Suprapubic skin (tissue), 4 donors: ENCODE results near the gene SENP7. TPM values are rescaled to one million over a fixed set of nuclear protein-coding genes. Genes with fewer than 3 reads are reported as not detected.
"Not testable (repeated sequence)": the region's sequence is repeated elsewhere in the genome, so short reads cannot be mapped to it uniquely, and the experiment has no call there.

Source experiments
- DNase-seq, 2 donors: peaks; one replicate each; pipeline ENCODE4 v3.0.0-alpha.2; 2019; ENCODE audit warnings: low spot score in 2 of 2
- H3K27ac ChIP-seq: fragments of 200-600 bp; sonication (generic); one replicate; pipeline ENCODE4 v1.5.1; 2019
- H3K27me3 ChIP-seq: fragments of 200-600 bp; sonication (generic); one replicate; pipeline ENCODE4 v1.5.1; 2019
- H3K36me3 ChIP-seq: fragments of 200-600 bp; sonication (generic); one replicate; pipeline ENCODE4 v1.5.1; 2019
- H3K4me1 ChIP-seq: fragments of 200-600 bp; sonication (generic); one replicate; pipeline ENCODE4 v1.5.1; 2019
- H3K4me3 ChIP-seq: fragments of 200-600 bp; sonication (generic); one replicate; pipeline ENCODE4 v1.5.1; 2019; ENCODE audit warnings: mild to moderate bottlenecking
- H3K9me3 ChIP-seq: fragments of 200-600 bp; sonication (generic); one replicate; pipeline ENCODE4 v1.5.1; 2019
- EP300 ChIP-seq: sonication (generic); formaldehyde crosslinking; IDR thresholded peaks from one replicate; pipeline ENCODE4 v1.6.1; 2017; ENCODE audit warnings: antibody characterized with exemption
- POLR2A ChIP-seq, 2 donors: fragments of 450-650 bp; IDR thresholded peaks; one replicate each; pipeline ENCODE4 v1.6.1; 2017; ENCODE audit warnings: antibody characterized with exemption in 2 of 2, mild to moderate bottlenecking in 2 of 2, moderate library complexity in 2 of 2
- POLR2AphosphoS5 ChIP-seq, 3 donors: sonication (generic); formaldehyde crosslinking; IDR thresholded peaks; one replicate each; pipeline ENCODE4 v1.6.1; 2017; ENCODE audit warnings: antibody characterized with exemption in 3 of 3
- WGBS: methylation state at CpG from one replicate; pipeline ENCODE4 v1.1.5; 2018; 5-methylcytosine and 5-hydroxymethylcytosine counted together
- total RNA-seq, 4 donors: library from RNA; depleted of rRNA; stranded (reverse); fragments of >200 nt; gene quantifications; one replicate each; pipeline ENCODE4 v1.1.0, GENCODE V29; 2016
- TF ChIP-seq, protein P1 (sequence below), 2 donors: fragments of 200-600 bp in 1 of 2; fragments of 450-650 bp in 1 of 2; sonication (generic) in 1 of 2; IDR thresholded peaks; one replicate each; pipeline ENCODE4 v1.5.1; 2016 to 2019; ENCODE audit warnings: antibody characterized with exemption in 2 of 2, mild to moderate bottlenecking in 1 of 2, moderate library complexity in 1 of 2

The SENP7 gene
- total RNA-seq, 4 donors from 2014 or later = 13.3 to 39.4 (median 15.8) TPM

DNA sequence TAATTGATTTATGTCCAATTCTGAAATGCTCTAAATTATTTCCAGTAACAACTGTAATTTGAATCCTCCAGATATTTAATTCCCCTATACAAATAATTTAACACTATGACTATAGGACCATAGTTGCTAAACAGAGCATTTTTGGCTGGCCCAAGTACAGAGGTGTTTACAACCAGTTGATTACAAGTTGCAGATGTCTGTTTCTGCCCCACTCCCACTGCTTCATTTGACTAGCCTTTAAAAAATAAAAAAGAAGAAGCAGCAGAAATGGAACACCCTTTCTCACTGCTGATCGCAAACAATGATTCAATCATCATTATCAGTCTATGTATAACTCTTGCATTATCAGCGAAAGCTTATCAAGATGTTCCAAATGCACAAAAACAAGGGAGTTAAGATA lies 54.6 kb downstream of the SENP7 start:
- H3K27me3 ChIP-seq = no peaks in the 10 kb centered on the region
- DNase-seq = no peak
- WGBS = 90% methylated on average over 2 of the region's 2 CpGs
- no peaks in the 10 kb centered on the region for H3K9me3 ChIP-seq
- H3K27ac ChIP-seq = no peak overlapping the region
- no peak overlapping the region for H3K4me3 ChIP-seq
- peaks cover 12% of the 10 kb centered on the region for H3K36me3 ChIP-seq
- no peaks in the 10 kb centered on the region for H3K4me1 ChIP-seq
- TF ChIP-seq EP300 = no peak
- no peak for TF ChIP-seq POLR2A (IDR thresholded peaks at IDR 0.05)
- TF ChIP-seq, protein P1, sequence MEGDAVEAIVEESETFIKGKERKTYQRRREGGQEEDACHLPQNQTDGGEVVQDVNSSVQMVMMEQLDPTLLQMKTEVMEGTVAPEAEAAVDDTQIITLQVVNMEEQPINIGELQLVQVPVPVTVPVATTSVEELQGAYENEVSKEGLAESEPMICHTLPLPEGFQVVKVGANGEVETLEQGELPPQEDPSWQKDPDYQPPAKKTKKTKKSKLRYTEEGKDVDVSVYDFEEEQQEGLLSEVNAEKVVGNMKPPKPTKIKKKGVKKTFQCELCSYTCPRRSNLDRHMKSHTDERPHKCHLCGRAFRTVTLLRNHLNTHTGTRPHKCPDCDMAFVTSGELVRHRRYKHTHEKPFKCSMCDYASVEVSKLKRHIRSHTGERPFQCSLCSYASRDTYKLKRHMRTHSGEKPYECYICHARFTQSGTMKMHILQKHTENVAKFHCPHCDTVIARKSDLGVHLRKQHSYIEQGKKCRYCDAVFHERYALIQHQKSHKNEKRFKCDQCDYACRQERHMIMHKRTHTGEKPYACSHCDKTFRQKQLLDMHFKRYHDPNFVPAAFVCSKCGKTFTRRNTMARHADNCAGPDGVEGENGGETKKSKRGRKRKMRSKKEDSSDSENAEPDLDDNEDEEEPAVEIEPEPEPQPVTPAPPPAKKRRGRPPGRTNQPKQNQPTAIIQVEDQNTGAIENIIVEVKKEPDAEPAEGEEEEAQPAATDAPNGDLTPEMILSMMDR (IDR thresholded peaks at IDR 0.05) = no peak
- TF ChIP-seq POLR2AphosphoS5 (IDR thresholded peaks at IDR 0.05) = no peak

DNA sequence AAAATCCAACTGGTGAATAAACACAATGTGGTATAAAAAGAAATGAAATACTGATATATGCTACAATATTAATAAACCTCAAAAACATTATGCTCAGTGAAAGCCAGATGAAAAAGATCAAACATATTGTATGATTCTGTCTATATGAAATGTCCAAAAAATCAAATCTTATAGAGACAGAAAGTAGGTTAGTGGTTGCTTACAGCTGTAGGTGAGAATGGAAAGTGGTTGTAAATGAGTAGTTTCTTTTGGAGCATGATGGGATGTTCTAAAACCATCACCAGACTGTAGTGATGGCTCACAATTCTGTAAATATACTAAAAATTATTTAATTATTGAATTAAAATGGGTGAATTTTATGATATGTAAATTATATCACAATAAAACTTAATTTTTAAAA lies 58.4 kb downstream of the SENP7 start:
- TF ChIP-seq POLR2A (IDR thresholded peaks at IDR 0.05) = no peak
- TF ChIP-seq, protein P1 (IDR thresholded peaks at IDR 0.05) = no peak
- no peak for TF ChIP-seq POLR2AphosphoS5 (IDR thresholded peaks at IDR 0.05)
- TF ChIP-seq EP300 = no peak
- H3K27ac ChIP-seq = no peak overlapping the region
- H3K36me3 ChIP-seq = peaks cover 12% of the 10 kb centered on the region
- H3K9me3 ChIP-seq = no peaks in the 10 kb centered on the region
- H3K27me3 ChIP-seq = no peaks in the 10 kb centered on the region
- no peaks in the 10 kb centered on the region for H3K4me1 ChIP-seq
- no peak overlapping the region for H3K4me3 ChIP-seq
- DNase-seq = no peak

DNA sequence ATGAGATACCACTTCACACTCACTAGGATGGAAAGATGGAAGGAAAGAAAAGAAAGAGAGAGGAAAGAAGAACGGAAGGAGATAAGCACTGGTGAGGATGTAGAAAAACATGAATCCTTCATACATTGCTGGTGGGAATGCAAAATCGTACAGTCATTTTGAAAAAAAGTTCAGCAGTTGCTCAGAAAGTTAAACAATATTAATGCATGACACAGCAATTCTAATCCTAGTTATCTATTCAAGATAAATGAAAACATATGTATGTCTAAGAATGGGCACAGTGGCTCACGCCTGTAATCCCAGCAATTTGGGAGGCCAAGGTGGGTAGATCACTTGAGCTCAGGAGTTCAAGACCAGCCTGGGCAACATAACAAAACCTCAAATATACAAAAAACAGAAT lies 59.1 kb downstream of the SENP7 start:
- H3K9me3 ChIP-seq = no peaks in the 10 kb centered on the region
- no peak for DNase-seq
- WGBS = 86% methylated on average over 3 of the region's 3 CpGs
- no peaks in the 10 kb centered on the region for H3K27me3 ChIP-seq
- no peak overlapping the region for H3K4me3 ChIP-seq
- no peaks in the 10 kb centered on the region for H3K4me1 ChIP-seq
- peaks cover 12% of the 10 kb centered on the region for H3K36me3 ChIP-seq
- TF ChIP-seq POLR2A (IDR thresholded peaks at IDR 0.05) (no peak), POLR2AphosphoS5 (IDR thresholded peaks at IDR 0.05) (no peak), EP300 (no peak)
- TF ChIP-seq, protein P1 (IDR thresholded peaks at IDR 0.05) = no peak
- H3K27ac ChIP-seq = no peak overlapping the region

DNA sequence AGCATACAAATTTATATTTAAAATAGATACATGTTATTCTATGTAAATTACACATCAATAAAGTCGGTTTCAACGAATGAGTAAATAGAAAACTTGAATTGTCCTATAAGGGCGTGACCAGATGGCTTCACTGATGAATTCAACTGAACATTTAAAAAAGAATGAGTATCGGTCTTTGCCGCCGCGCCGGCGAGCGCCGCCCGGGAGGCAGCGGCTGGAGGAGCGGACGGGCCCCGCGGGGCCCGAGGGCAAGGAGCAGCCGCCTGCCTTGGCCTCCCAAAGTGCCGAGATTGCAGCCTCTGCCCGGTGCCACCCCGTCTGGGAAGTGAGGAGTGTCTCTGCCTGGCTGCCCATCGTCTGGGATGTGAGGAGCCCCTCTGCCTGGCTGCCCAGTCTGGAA lies 74.4 kb downstream of the SENP7 start:
- not testable (repeated sequence) for H3K27me3 ChIP-seq, H3K27ac ChIP-seq, DNase-seq, H3K36me3 ChIP-seq, H3K4me1 ChIP-seq, H3K4me3 ChIP-seq
- peaks cover 13% of the 10 kb centered on the region for H3K9me3 ChIP-seq
- 94% methylated on average over 23 of the region's 23 CpGs for WGBS

DNA sequence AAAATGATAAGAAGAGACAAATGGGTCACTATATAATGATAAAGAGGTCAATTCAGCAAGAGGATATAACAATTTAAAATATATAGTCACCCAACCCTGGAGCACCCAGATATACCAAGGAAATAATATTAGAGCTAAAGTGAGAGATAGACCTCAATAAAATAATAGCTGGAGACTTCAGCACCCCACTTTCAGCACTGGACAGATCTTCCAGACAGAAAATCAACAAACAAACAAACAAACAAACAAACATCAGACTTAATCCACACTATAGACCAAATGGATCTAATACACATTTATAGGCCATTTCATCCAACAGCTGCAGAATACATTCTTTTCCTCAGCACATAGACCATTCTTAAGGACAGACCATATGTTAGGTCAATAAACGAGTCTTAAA lies 79.4 kb downstream of the SENP7 start:
- DNase-seq = no peak
- Histone ChIP-seq H3K4me1 (no peaks in the 10 kb centered on the region), H3K4me3 (no peak overlapping the region), H3K27me3 (no peaks in the 10 kb centered on the region), H3K9me3 (peaks cover 18% of the 10 kb centered on the region), H3K27ac (no peak overlapping the region), H3K36me3 (no peaks in the 10 kb centered on the region)
- 94% methylated on average over 1 of the region's 1 CpG for whole genome bisulfite sequencing
- TF ChIP-seq POLR2AphosphoS5 (IDR thresholded peaks at IDR 0.05) (no peak), EP300 (no peak)
- TF ChIP-seq, protein P1 (IDR thresholded peaks at IDR 0.05) = no peak
